ENCODE data around the gene TNNC2.

DNA sequence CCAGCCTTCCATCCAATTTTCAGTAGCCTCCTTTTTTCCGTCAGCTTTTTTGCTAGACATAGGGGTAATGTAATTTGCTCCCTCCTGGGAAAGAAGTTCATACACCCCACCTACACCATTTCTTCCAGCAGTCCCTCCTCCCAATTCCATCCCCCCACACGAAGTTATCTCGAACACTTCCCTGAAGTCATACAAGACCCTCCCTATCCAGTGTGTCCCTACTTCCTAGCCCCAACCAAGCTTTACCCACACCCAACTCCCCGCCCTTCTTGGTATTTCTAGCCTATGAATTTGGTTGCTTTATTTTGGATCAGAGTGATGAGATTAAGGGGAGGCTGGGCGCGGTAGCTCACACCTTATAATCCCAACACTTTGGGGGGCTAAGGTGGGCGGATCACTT is 13.6 kb downstream of the TNNC2 start:
- TF ChIP-seq TAF1 (IDR thresholded peaks at IDR 0.05; ENCODE audit: low read depth): no peak
- no peak for TF ChIP-seq YY1 (IDR thresholded peaks at IDR 0.05; ENCODE audit: low read depth)
- TF ChIP-seq TCF12 (IDR thresholded peaks at IDR 0.05; ENCODE audit: low read depth): no peak
- TF ChIP-seq CREB1 (IDR thresholded peaks at IDR 0.05; ENCODE audit: low read depth): no peak
- TF ChIP-seq EP300 (IDR thresholded peaks at IDR 0.05; ENCODE audit: borderline replicate concordance): no peak
- TF ChIP-seq TEAD4 (IDR thresholded peaks at IDR 0.05): no peak

Data from Ishikawa (cell line).